Activated naive CD8-positive, alpha-beta T cell treated with anti-CD3 and anti-CD28 coated beads, Interleukin-2, amount 50 U/mL, for 16 hours (primary cell): Measurements from ENCODE around the gene MPND.

Experiments used
- DNase-seq: peaks from one replicate; pipeline ENCODE4 v3.0.0-alpha.2; 2020; ENCODE audit warnings: low read depth, low spot score

MPND gene

DNA sequence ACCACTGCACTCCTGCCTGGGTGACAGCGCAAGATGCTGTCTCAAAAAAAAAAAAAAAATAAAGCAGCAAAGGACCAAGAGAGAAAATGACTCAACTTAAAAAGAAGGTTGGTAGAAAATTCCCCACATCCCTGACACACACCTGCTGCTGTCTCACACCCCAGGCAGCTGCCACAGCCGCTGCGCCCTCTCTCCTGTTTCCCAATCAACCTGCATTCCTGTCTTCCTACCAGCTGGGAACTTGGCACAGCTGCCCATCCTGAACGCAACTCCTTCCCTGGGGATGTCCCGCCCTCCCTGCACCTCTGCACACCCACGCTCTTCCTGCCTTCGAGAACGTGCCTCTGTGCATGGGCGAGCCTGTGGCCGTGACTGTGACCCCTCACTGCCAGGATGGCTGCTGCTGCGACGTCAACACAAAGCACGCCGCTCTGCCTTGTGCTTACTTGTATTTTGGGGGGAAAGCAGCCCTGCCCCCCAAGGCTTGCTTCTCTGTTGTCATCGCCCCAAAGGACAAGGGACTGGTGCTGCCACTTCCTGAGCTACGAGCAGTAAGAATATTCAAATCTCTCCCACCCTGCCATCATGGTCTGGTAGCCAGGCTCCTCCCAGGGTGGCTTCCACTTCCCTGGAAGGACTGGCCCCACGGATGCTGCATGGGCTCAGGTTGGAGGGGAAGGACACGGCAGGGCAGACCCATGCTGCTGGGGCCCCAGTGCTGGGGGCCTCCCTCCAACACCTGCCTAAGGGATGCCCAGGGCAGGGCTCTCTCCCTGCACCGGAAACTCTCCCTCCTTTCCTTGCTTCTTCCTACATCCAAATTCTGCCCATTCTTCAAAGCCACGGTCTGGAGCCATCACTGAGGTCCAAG, 36.3 kb downstream of the MPND start:
- no peak for DNase-seq

DNA sequence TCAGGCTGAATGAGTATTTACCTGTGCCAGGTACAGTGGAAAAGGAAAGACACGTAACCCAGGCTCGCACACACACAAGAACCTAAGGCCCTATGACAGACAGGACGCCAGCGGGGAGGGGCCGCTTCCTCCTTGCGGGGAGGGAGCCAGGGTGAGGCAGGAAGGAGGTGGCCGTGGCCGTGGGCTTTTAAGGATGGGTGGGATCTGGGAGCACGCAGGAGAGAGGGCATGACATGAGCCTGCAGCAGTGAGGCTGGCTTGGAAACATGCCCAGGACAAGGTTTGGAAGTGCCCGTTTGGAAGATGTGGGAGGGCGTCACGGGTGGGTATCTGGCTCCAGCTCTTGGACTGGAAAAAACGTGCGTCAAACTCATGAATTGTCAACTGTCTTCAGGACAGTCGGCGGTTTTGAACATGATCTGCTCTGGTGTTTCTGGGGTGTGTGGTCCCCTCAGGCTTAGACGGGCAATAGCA, 36.9 kb downstream of the MPND start:
- DNase-seq, result no peak

- DNase-seq, result no peak
Measured at GRCh38 chr19:4385291-4386040, 42.1 kb downstream of the MPND start.

DNA sequence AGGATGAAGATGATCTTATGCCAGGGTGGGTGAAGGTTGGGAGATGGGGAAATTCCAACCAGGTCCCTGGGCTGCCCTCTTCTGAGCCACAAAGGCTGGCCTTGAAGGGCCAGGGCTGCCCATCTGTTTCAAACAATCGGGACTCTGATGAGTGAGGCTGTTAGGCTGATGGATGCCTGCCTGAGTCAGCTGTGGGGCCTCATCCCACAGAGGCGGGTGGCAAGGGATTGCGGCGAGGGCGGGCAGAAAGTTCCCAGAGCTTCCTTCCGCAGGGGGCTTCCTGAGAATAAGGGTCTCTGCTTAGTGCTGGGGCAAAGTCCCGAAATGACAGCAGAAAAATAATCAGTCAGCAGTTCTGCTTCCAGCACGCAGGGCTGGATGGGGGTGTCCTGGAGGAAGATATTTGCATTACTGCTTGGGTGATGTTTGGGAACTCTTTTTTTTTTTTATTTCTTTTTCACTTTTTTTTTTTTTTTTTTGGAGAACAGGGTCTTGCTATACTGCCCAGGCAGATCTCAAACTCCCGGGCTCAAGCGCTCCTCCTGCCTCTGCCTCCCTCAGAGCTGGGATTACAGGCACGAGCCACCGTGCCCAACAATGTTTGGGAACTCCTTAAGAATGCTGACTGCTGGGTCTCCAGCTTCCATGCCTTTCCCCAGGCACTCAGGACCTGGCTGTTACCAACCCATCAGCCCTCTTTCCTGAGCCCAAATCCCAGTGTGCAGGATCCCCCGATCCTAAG, 42.9 kb downstream of the MPND start:
- no peak for DNase-seq

- DNase-seq, result no peak
Measured at GRCh38 chr19:4388337-4389063, 45.1 kb downstream of the MPND start.

GRCh38 chr19:4389064-4389375, 45.7 kb downstream of the MPND start:
- no peak for DNase-seq

DNA sequence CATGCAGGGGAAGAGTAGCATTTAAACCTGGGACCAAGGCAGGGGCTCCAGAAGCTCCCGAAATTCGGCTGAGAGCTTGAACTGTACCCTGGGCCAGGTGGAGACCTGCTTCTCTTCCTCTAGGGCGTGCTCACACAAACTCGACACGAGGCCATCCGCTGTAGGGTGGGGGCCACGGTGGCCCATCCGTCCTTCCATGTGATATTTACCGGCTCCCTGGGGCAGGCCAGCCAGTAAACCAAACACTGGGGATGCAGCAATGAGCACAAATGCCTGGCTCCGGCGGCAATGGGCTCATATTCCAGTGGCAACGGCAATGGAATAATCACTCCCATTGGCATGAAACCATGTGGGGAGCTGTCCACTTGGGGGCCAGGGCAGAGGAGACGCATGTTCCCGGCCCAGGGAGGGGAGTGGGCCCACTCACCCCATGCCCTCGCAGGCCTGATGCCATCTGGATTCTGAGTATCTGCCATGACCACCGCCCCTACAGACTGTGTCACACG, 46.2 kb downstream of the MPND start:
- DNase-seq, result no peak

GRCh38 chr19:4390017-4390566, 46.7 kb downstream of the MPND start:
- DNase-seq, result no peak

- no peak for DNase-seq
Measured at GRCh38 chr19:4390567-4391305, 47.4 kb downstream of the MPND start.

GRCh38 chr19:4391306-4391693, 47.9 kb downstream of the MPND start:
- DNase-seq, result no peak

DNA sequence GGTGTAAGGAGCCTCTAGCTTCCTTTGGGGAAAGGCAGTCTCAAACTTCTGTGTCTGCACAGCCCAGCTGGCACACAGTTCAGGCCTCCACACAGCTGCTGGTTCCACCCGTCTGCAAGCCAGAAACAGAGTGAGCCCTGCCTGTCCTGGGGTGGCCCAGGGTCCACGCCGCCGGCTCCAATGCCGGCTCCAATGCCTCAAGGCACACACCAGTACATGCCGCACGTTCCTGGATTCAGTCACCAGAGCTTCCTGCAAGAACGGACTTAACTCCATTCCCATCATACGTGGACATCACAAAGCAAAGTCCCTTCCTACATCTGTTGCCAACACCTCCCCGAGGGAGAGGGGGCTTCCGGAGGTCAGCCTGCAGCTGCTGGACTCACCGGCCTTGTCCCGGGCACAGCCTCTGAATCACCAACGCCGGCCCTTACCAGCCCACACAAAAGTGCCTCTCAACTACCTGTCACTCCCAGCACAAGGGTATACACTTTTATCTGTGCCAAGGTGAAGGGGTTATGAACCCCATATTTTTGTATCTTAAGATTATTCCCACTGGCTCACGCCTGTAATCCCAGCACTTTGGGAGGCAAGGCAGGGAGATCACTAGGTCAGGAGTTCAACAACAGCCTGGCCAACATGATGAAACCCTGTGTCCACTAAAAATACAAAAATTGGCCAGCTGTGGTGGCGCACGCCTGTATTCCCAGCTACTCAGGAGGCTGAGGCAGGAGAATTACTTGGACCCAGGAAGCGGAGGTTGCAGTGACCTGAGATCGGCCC, 48.5 kb downstream of the MPND start:
- no peak for DNase-seq

- DNase-seq, result no peak
Measured at GRCh38 chr19:4393947-4394590, 50.7 kb downstream of the MPND start.

GRCh38 chr19:4396949-4397783, 53.8 kb downstream of the MPND start:
- DNase-seq, result no peak

GRCh38 chr19:4399812-4400134, 56.4 kb downstream of the MPND start:
- DNase-seq, result no peak

GRCh38 chr19:4400135-4400936, 57.0 kb downstream of the MPND start, which contains the start of gene SH3GL1:
Gene SH3GL1 (minus strand): TSS chr19:4400547. CDS start chr19:4400368, 179 bp downstream.
- peak; percentile 79 for DNase-seq

DNA sequence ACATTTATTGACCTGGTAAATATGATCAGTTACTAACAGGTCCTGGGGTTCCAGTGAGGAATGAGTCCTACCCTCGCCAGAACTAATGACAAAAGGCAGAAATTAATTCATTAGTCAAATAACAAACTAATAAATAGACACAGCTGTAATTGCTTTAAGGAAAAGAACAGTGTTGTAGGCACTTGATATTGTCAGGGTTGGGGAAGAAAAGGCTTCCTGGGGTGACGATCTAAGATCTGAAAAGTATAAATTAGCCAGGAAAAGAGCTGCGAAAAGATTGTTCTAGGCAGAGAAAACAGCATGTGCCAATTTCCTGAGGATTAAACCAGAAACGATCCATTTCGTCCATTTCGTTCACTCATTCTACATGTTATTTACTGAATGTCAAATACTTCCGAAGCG, 58.4 kb downstream of the MPND start:
- DNase-seq, result no peak
